H1 (cell line): ENCODE data around the gene DYRK1A. TPM values are rescaled to one million over a fixed set of nuclear protein-coding genes. Genes with fewer than 3 reads are reported as not detected.

Experiments used
- ASH2L ChIP-seq: fragments of 200-600, 300-600 bp; sonication (generic); IDR thresholded peaks from one replicate; pipeline ENCODE4 v1.7.1; 2017; ENCODE audit warnings: low read length
- CBX5 ChIP-seq: fragments of 300-800, 300-1000 bp; sonication (generic); IDR thresholded peaks from 2 replicates; pipeline ENCODE4 v1.7.1; 2016; ENCODE audit warnings: antibody characterized with exemption, low read length, low read depth
- JUND ChIP-seq: IDR thresholded peaks from 2 replicates; pipeline ENCODE4 v1.6.1; 2011; ENCODE audit warnings: mild to moderate bottlenecking, improper control_type of control experiment, low read length
- KDM4A ChIP-seq: IDR thresholded peaks from one replicate; pipeline ENCODE4 v1.7.1; 2012; ENCODE audit warnings: low read depth, mild to moderate bottlenecking, moderate library complexity, low read length, inconsistent platforms; ENCODE audit not compliant: severe bottlenecking
- RAD21 ChIP-seq, 2 experiments: IDR thresholded peaks in 1 of 2; conservative IDR thresholded peaks in 1 of 2; 2 replicates each; pipeline ENCODE4 v1.6.1; 2011; ENCODE audit warnings: low read depth in 2 of 2, low read length in 2 of 2, improper control_type of control experiment in 1 of 2, inconsistent platforms in 1 of 2, mild to moderate bottlenecking in 1 of 2, moderate library complexity in 1 of 2
- SIX5 ChIP-seq: IDR thresholded peaks from 2 replicates; pipeline ENCODE4 v1.6.1; 2011; ENCODE audit warnings: mild to moderate bottlenecking, low read depth, low read length
- SP1 ChIP-seq: IDR thresholded peaks from 2 replicates; pipeline ENCODE4 v1.6.1; 2011; ENCODE audit warnings: low read depth, low read length
- polyA plus RNA-seq, 7 experiments: library from polyadenylated mRNA; depleted of rRNA in 3 of 7; stranded (reverse) in 5 of 7; unstranded in 2 of 7; fragments of >200 nt in 5 of 7; fragments of 200-250 nt in 2 of 7; gene quantifications; 1 replicate in 5 of 7; 2 replicates in 1 of 7; 4 replicates in 1 of 7; pipeline versions ENCODE4 v1.2.1 to v1.2.3, GENCODE V29; 2011 to 2013; ENCODE audit warnings: missing spikeins in 2 of 7, mixed read lengths in 2 of 7
- total RNA-seq: library from RNA; stranded (reverse); fragmentation: NEBNext Ultra II Directional; extraction: Animal tissue kit (Norgen Biotek cat#: 25700); gene quantifications from 2 replicates; pipeline ENCODE4 v1.2.1, GENCODE V29; 2021
- TF ChIP-seq, protein P1 (sequence below): fragments of 300-600 bp; sonication (generic); IDR thresholded peaks from 2 replicates; pipeline ENCODE4 v1.7.1; 2012; ENCODE audit warnings: low read length, moderate library complexity, mild to moderate bottlenecking, inconsistent platforms; ENCODE audit not compliant: insufficient replicate concordance
- TF ChIP-seq, protein P2 (sequence below): IDR thresholded peaks from 2 replicates; pipeline ENCODE4 v1.6.1; 2011; ENCODE audit warnings: low read depth, mild to moderate bottlenecking, low read length; ENCODE audit not compliant: insufficient read depth
- TF ChIP-seq, protein P3 (sequence below): IDR thresholded peaks from 2 replicates; pipeline ENCODE4 v1.6.1; 2012; ENCODE audit warnings: inconsistent platforms

DYRK1A gene
- total and polyA plus RNA-seq, 2 of the 8 experiments (the other 6 are each of a cell fraction or from before 2014, with no cell fraction given): 61.1 to 62.2 TPM

DNA sequence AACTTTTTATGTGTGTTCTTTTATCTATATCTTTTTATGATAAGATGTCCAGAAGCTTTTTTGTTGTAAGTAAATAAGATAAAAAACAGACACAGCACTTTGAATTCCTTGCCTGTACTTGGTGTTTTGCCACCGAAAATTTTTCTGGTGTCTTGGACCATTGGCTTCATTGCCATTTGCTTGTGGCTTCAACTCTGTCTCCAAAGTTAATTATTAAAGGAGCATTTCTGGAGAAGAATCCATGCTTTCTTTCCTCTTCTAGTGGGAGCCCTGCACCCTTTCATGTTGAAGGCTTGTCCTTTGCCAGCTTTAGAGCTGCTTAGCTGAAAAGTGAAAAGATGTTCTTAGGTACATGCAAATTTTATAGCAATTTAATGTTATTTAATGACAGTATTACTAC is 112.2 kb downstream of the DYRK1A start (continued):
- TF ChIP-seq, protein P1, sequence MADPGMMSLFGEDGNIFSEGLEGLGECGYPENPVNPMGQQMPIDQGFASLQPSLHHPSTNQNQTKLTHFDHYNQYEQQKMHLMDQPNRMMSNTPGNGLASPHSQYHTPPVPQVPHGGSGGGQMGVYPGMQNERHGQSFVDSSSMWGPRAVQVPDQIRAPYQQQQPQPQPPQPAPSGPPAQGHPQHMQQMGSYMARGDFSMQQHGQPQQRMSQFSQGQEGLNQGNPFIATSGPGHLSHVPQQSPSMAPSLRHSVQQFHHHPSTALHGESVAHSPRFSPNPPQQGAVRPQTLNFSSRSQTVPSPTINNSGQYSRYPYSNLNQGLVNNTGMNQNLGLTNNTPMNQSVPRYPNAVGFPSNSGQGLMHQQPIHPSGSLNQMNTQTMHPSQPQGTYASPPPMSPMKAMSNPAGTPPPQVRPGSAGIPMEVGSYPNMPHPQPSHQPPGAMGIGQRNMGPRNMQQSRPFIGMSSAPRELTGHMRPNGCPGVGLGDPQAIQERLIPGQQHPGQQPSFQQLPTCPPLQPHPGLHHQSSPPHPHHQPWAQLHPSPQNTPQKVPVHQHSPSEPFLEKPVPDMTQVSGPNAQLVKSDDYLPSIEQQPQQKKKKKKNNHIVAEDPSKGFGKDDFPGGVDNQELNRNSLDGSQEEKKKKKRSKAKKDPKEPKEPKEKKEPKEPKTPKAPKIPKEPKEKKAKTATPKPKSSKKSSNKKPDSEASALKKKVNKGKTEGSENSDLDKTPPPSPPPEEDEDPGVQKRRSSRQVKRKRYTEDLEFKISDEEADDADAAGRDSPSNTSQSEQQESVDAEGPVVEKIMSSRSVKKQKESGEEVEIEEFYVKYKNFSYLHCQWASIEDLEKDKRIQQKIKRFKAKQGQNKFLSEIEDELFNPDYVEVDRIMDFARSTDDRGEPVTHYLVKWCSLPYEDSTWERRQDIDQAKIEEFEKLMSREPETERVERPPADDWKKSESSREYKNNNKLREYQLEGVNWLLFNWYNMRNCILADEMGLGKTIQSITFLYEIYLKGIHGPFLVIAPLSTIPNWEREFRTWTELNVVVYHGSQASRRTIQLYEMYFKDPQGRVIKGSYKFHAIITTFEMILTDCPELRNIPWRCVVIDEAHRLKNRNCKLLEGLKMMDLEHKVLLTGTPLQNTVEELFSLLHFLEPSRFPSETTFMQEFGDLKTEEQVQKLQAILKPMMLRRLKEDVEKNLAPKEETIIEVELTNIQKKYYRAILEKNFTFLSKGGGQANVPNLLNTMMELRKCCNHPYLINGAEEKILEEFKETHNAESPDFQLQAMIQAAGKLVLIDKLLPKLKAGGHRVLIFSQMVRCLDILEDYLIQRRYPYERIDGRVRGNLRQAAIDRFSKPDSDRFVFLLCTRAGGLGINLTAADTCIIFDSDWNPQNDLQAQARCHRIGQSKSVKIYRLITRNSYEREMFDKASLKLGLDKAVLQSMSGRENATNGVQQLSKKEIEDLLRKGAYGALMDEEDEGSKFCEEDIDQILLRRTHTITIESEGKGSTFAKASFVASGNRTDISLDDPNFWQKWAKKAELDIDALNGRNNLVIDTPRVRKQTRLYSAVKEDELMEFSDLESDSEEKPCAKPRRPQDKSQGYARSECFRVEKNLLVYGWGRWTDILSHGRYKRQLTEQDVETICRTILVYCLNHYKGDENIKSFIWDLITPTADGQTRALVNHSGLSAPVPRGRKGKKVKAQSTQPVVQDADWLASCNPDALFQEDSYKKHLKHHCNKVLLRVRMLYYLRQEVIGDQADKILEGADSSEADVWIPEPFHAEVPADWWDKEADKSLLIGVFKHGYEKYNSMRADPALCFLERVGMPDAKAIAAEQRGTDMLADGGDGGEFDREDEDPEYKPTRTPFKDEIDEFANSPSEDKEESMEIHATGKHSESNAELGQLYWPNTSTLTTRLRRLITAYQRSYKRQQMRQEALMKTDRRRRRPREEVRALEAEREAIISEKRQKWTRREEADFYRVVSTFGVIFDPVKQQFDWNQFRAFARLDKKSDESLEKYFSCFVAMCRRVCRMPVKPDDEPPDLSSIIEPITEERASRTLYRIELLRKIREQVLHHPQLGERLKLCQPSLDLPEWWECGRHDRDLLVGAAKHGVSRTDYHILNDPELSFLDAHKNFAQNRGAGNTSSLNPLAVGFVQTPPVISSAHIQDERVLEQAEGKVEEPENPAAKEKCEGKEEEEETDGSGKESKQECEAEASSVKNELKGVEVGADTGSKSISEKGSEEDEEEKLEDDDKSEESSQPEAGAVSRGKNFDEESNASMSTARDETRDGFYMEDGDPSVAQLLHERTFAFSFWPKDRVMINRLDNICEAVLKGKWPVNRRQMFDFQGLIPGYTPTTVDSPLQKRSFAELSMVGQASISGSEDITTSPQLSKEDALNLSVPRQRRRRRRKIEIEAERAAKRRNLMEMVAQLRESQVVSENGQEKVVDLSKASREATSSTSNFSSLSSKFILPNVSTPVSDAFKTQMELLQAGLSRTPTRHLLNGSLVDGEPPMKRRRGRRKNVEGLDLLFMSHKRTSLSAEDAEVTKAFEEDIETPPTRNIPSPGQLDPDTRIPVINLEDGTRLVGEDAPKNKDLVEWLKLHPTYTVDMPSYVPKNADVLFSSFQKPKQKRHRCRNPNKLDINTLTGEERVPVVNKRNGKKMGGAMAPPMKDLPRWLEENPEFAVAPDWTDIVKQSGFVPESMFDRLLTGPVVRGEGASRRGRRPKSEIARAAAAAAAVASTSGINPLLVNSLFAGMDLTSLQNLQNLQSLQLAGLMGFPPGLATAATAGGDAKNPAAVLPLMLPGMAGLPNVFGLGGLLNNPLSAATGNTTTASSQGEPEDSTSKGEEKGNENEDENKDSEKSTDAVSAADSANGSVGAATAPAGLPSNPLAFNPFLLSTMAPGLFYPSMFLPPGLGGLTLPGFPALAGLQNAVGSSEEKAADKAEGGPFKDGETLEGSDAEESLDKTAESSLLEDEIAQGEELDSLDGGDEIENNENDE: no peak
- TF ChIP-seq SIX5: no peak
- TF ChIP-seq KDM4A: no peak
- TF ChIP-seq, protein P2, sequence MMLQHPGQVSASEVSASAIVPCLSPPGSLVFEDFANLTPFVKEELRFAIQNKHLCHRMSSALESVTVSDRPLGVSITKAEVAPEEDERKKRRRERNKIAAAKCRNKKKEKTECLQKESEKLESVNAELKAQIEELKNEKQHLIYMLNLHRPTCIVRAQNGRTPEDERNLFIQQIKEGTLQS: no peak
- TF ChIP-seq JUND: no peak
- no peak for TF ChIP-seq RAD21 (IDR thresholded peaks at IDR 0.05 in 1 of 2, conservative IDR thresholded peaks at IDR 0.05 in 1 of 2; ENCODE audit: low read depth in 2 of 2, low read length in 2 of 2)
- TF ChIP-seq SP1: no peak
- TF ChIP-seq, protein P3, sequence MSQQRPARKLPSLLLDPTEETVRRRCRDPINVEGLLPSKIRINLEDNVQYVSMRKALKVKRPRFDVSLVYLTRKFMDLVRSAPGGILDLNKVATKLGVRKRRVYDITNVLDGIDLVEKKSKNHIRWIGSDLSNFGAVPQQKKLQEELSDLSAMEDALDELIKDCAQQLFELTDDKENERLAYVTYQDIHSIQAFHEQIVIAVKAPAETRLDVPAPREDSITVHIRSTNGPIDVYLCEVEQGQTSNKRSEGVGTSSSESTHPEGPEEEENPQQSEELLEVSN: no peak
- no peak for TF ChIP-seq CBX5
- TF ChIP-seq ASH2L: no peak
